ENCODE measurements around the gene ZNF587B. TPM values are rescaled to one million over a fixed set of nuclear protein-coding genes. Genes with fewer than 3 reads are reported as not detected.

ZNF587B gene
- total and polyA plus RNA-seq, 9 of the 15 experiments (the other 6 are each of a cell fraction or from before 2014, with no cell fraction given), result 7.4 to 37.5 (median 20.8) TPM

- ATAC-seq (no peak), FAIRE-seq (no peak), DNase-seq (ENCODE audit: extremely low read depth in 1 of 4, low spot score in 3 of 4) (no peak)
- peaks cover 2 to 5% of the 10 kb centered on the region in 2 experiments; a peak in 4 of 5 replicates for H3K4me1 ChIP-seq (replicated peaks in 1 of 2; ENCODE audit: control insufficient read depth in 2 of 2, insufficient read depth in 2 of 2, low read length in 2 of 2)
- no peaks in the 10 kb centered on the region; the same call in 2 of the 3 replicates for H3K79me2 ChIP-seq (ENCODE audit: control insufficient read depth, insufficient read depth, low read length)
- intact Hi-C loops (cut with micrococcal nuclease), result no loop called here
- H3K27ac ChIP-seq (ENCODE audit: extremely low read depth, low read depth, low read length), result no peak overlapping the region
- WGBS (ENCODE audit: insufficient coverage, low coverage, missing lambda C conversion rate), result 90% methylated on average over 11 of the region's 19 CpGs
- peaks cover 26% of the 10 kb centered on the region; the same call in 2 of the 3 replicates for H3K36me3 ChIP-seq (ENCODE audit: control insufficient read depth, insufficient read depth, low read length)
- peak; percentile 33 for TF ChIP-seq PRDM10 (IDR thresholded peaks at IDR 0.05; ENCODE audit: partially characterized antibody)
- TF ChIP-seq ARID1B (IDR thresholded peaks at IDR 0.05), result no peak
- H3K27me3 ChIP-seq (ENCODE audit: control insufficient read depth in 2 of 2, insufficient read depth in 2 of 2, low read length in 2 of 2), result no peaks in the 10 kb centered on the region
- H4K20me1 ChIP-seq (replicated peaks; ENCODE audit: control insufficient read depth, insufficient read depth, low read length), result no peaks in the 10 kb centered on the region
- BruUV-seq (replicated peaks), result no TSS peak
- H3K4me3 ChIP-seq, result no peak overlapping the region
- peak overlapping the region in 1 of 2 experiments; percentile 68; a peak in 2 of 4 replicates for H3K9ac ChIP-seq (ENCODE audit: insufficient read depth in 1 of 2, low read depth in 2 of 2, low read length in 2 of 2)
- CTCF ChIA-PET (ENCODE audit: low intra/inter-chr PET ratio), result no interaction called here
- POLR2A ChIA-PET, result no interaction called here
- no peaks in the 10 kb centered on the region for H3K9me1 ChIP-seq (ENCODE audit: control insufficient read depth, insufficient read depth, low read length)
- no peak overlapping the region for H3K4me2 ChIP-seq (ENCODE audit: insufficient read depth, low read length)
- no peaks in the 10 kb centered on the region for H3K9me3 ChIP-seq (replicated peaks; ENCODE audit: control insufficient read depth, insufficient read depth, low read depth, low read length)
- H2AFZ ChIP-seq (ENCODE audit: low read depth, low read length), result no peak overlapping the region
- in situ Hi-C loops (cut with MboI), result no loop called here
These were observed 26.3 kb upstream of the ZNF587B start for GRCh38 chr19:57803594-57804325.
